ENCODE data around the gene RLF.

Gene RLF, protein sequence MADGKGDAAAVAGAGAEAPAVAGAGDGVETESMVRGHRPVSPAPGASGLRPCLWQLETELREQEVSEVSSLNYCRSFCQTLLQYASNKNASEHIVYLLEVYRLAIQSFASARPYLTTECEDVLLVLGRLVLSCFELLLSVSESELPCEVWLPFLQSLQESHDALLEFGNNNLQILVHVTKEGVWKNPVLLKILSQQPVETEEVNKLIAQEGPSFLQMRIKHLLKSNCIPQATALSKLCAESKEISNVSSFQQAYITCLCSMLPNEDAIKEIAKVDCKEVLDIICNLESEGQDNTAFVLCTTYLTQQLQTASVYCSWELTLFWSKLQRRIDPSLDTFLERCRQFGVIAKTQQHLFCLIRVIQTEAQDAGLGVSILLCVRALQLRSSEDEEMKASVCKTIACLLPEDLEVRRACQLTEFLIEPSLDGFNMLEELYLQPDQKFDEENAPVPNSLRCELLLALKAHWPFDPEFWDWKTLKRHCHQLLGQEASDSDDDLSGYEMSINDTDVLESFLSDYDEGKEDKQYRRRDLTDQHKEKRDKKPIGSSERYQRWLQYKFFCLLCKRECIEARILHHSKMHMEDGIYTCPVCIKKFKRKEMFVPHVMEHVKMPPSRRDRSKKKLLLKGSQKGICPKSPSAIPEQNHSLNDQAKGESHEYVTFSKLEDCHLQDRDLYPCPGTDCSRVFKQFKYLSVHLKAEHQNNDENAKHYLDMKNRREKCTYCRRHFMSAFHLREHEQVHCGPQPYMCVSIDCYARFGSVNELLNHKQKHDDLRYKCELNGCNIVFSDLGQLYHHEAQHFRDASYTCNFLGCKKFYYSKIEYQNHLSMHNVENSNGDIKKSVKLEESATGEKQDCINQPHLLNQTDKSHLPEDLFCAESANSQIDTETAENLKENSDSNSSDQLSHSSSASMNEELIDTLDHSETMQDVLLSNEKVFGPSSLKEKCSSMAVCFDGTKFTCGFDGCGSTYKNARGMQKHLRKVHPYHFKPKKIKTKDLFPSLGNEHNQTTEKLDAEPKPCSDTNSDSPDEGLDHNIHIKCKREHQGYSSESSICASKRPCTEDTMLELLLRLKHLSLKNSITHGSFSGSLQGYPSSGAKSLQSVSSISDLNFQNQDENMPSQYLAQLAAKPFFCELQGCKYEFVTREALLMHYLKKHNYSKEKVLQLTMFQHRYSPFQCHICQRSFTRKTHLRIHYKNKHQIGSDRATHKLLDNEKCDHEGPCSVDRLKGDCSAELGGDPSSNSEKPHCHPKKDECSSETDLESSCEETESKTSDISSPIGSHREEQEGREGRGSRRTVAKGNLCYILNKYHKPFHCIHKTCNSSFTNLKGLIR (N-terminal part only)

DNA sequence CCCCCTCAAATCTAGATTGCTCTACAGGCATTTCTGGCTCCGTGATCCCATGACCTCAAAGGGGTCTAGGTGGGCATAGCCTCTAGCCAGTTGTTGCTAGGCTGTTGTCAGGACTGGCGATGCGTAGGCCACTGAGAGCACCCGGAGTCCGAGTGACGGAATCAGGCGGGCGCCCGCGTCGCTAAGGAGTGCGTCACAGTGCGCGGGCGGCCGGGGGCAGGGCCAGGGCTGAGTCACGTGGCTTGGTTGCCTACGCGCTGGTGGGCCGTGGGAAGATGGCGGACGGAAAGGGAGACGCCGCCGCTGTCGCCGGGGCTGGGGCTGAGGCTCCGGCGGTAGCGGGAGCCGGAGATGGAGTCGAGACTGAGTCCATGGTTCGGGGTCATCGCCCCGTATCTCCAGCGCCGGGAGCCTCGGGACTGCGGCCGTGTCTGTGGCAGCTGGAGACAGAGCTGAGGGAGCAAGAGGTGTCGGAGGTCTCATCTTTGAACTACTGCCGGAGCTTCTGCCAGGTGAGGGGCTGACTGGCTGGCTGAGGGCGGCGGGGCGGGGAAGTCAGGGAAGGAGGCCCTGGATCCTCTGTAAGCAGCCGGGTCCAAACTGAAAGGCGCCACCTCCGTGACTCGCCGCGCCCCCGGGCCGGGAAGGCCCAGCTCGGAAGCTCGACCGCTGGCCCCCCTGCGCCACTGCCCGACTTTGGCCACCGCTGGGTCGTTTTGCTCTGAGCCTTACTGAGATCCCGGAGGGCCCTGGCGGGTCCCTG lies at the start of gene RLF:
Gene RLF, plus strand, starts transcription at position 263 of the 763 bp plus-strand sequence. Its CDS starts 13 bp downstream, at position 276.
- DNase-seq (ENCODE audit: low read depth): peak; percentile 94

DNA sequence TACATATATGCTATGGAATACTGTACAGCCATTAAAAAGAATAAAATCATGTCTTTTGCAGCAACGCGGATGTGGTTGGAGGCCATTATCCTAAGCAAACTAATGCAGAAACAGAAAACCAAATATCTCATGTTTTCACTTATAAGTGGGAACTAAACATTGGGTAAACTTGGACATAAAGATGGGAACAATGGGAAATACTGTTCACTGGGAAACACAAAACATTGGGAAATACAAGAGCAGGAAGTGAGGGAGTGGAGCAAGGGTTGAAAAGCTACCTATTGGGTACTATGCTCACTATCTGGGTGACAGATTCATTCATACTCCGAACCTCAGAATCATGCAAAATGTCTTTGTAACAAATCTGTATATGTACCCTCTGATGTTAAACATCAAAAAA lies 46.8 kb upstream of the RLF start:
- DNase-seq (ENCODE audit: low read depth): no peak

DNA sequence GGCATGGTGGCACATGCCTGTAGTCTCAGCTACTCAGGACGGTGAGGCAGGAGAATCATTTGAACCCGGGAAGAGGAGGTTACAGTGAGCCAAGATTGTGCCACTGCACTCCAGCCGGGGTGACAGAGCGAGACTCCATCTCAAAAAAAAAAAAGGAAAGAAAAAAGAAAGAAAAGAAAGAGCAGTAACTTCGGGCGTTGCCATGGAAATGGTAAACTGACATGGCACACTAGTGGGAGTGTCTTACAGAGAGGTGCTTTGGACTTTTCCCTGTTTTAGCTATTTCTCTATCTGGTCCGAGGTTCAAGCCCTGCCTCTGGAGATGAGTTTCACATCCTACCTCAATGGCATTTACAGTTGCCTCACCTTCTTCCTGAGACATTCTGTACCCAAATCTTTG lies 41.1 kb upstream of the RLF start:
- DNase-seq (ENCODE audit: low read depth): no peak

GRCh38 chr1:40122855-40123254 lies 38.3 kb upstream of the RLF start:
- DNase-seq (ENCODE audit: low read depth): no peak

DNA sequence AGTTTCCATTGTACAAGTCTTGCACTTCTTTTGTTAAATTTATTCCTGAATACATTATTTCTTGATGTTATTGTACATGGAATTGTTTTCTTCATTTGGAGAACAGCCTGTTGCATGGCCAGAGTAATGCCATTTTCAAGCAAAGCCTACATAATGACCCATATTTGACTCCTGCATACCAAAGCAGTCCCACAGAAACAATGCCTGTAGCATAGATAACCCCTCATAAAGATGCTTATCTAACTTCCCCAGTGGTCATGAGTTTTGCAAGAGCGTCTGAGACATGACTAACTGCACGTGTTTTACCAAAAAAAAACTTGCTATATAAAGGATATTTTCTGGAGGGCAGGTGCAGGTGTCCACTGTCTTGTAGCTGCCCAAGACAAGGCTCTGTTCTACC lies 30.3 kb upstream of the RLF start:
- peak; percentile 44 for DNase-seq (ENCODE audit: low read depth)

- DNase-seq (ENCODE audit: low read depth): peak; percentile 24
Observed at GRCh38 chr1:40132383-40133311, 28.5 kb upstream of the RLF start.

DNA sequence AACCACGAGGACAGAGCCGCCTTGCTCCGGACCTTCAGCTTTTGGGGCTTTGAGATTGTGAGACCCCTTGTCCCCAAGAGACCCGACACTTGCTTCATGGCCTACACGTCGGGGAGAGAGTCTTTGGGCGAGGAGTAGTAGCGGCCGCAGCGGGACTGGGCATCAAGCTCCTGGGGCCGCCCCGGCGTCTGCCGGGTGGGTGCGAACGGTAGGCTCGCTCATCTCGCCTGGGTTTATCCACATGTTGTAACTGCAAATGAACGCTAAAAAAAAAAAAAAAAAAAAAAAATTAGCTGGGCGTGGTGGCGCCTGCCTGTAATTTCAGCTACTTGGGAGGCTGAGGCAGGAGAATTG lies 27.9 kb upstream of the RLF start:
- DNase-seq (ENCODE audit: low read depth): no peak

DNA sequence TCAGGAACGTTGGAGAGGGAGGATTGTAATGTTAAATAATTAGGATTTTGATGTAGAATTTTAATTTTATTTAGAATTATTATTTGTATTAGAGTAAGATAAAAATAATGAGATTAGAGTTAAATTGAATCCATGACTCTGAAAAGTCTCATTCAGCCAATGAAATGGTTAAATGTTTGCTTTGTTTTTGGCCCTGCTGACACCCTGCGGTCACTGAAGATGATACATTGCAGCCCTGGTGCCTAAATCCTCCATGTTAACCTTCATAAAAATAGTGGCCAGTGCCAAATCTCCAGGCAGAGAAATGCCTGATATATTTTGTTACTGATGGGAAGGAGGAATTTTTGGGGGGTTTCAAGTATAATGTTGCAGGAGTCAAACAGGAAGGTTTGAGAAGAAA lies 27.3 kb upstream of the RLF start:
- DNase-seq (ENCODE audit: low read depth): no peak

DNA sequence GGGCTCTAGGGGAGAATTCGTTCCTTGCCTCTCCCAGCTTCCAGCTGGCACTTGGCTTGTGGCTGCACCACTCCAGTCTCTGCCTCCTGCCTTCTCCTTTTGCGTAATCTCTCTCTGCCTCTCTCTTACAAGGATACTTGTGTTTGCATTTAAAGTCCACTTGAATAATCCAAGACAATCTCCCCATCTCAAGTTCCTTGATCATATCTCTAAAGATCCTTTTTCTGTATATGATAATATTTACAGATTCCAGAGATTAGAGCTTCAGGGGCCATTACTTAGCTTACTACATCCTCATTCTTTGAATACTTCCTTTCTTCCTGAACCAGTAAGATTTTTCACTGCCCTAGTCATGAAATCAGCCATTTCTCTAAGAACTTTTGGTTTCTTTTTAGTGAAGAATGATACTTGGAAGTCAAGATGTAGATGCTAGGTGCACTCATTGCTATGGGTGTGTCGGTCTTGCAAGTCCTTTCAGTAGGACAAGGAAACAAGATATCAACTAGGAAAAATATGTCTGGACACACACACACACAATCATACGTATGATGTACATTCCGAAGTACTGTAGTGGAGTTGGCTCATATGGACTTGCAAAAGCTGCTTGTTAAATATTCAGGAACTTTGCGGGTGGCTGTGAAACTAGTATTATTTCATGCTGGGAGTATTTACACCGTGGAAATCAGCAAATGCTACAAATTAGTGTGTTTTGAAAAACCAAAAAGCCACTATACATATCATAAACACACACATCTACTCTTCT lies 20.8 kb upstream of the RLF start:
- DNase-seq (ENCODE audit: low read depth): peak; percentile 76

GRCh38 chr1:40141878-40142535 lies 19.2 kb upstream of the RLF start:
- DNase-seq (ENCODE audit: low read depth): peak; percentile 40

GRCh38 chr1:40143891-40144575 lies 17.2 kb upstream of the RLF start:
- DNase-seq (ENCODE audit: low read depth): peak; percentile 65

- DNase-seq (ENCODE audit: low read depth): no peak
Observed at GRCh38 chr1:40151457-40152079, 9.6 kb upstream of the RLF start.

- peak; percentile 74 for DNase-seq (ENCODE audit: low read depth)
Observed at GRCh38 chr1:40153073-40153770, 8.0 kb upstream of the RLF start.

- DNase-seq (ENCODE audit: low read depth): no peak
Observed at GRCh38 chr1:40155135-40155534, 6.1 kb upstream of the RLF start.

- no peak for DNase-seq (ENCODE audit: low read depth)
Observed at GRCh38 chr1:40155910-40156309, 5.3 kb upstream of the RLF start.

DNA sequence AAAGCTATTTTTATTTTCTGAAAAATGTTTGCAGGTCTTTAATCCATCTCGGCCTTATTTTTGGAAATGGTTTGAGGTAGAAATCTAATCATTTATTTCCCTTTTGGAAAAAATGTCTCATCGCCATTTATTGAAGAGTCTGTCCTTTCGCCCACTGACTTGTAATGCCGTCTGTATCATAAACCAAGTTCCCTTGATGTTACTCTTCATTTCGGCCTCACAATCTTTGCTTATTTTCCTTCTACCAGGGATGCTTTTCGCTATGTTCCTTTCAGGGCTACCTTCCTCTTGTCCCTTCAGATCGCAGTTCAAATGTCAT lies 422 bp upstream of the RLF start:
- no peak for DNase-seq (ENCODE audit: low read depth)

GRCh38 chr1:40161888-40162397 lies 756 bp downstream of the RLF start:
- DNase-seq (ENCODE audit: low read depth): peak; percentile 27
